NCI-H2171 (cell line): ENCODE measurements around the gene TRIM22.

Source experiments
- DNase-seq: peaks from one replicate; lab custom pipeline; 2025; lab: John Stamatoyannopoulos, UW

Gene TRIM22

GRCh38 chr11:5746614-5747013 is 57.0 kb downstream of the TRIM22 start:
- no peak for DNase-seq

- DNase-seq = no peak
These were observed 60.2 kb downstream of the TRIM22 start for GRCh38 chr11:5749836-5750235.

GRCh38 chr11:5753943-5754342 is 64.4 kb downstream of the TRIM22 start, which contains the start of gene OR52N4:
Gene OR52N4 (plus strand): TSS chr11:5754243. CDS start chr11:5754741, 498 bp downstream.
- no peak for DNase-seq
